Right atrium auricular region (tissue), 2 donors: ENCODE data around the gene LRRC56. TPM values are rescaled to one million over a fixed set of nuclear protein-coding genes. Genes with fewer than 3 reads are reported as not detected.

Experiments used
- DNase-seq: peaks from one replicate; pipeline ENCODE4 v3.0.0-alpha.2; 2019; ENCODE audit warnings: low spot score
- H3K27ac ChIP-seq, 2 donors: fragments of 200-600 bp; sonication (generic); 1 replicate in 1 of 2; 2 replicates in 1 of 2; pipeline ENCODE4 v1.5.1; 2016 to 2019
- H3K27me3 ChIP-seq, 2 donors: fragments of 200-600 bp; sonication (generic); one replicate each; pipeline versions ENCODE4 v1.5.1 to v1.6.0; 2017 to 2019
- H3K36me3 ChIP-seq: fragments of 200-600 bp; sonication (generic); one replicate; pipeline ENCODE4 v1.5.1; 2016
- H3K4me1 ChIP-seq, 2 donors: fragments of 200-600 bp; sonication (generic); one replicate each; pipeline versions ENCODE4 v1.5.1 to v1.6.0; 2017 to 2019
- H3K4me3 ChIP-seq, 2 donors: fragments of 200-600 bp; sonication (generic); 1 replicate in 1 of 2; 2 replicates in 1 of 2; pipeline ENCODE4 v1.5.1; 2017 to 2019; ENCODE audit warnings: mild to moderate bottlenecking in 1 of 2, moderate library complexity in 1 of 2
- H3K9me3 ChIP-seq, 2 donors: fragments of 200-600 bp; sonication (generic); one replicate each; pipeline ENCODE4 v1.5.1; 2019
- total RNA-seq, 2 donors: library from RNA; depleted of rRNA; stranded (reverse); fragments of >200 nt; gene quantifications; one replicate each; pipeline ENCODE4 v1.1.0, GENCODE V29; 2016
- TF ChIP-seq, protein P1 (sequence below), 2 donors: fragments of 200-600 bp; sonication (generic); IDR thresholded peaks; one replicate each; pipeline ENCODE4 v1.5.1; 2019; ENCODE audit warnings: antibody characterized with exemption in 2 of 2

The LRRC56 gene, protein sequence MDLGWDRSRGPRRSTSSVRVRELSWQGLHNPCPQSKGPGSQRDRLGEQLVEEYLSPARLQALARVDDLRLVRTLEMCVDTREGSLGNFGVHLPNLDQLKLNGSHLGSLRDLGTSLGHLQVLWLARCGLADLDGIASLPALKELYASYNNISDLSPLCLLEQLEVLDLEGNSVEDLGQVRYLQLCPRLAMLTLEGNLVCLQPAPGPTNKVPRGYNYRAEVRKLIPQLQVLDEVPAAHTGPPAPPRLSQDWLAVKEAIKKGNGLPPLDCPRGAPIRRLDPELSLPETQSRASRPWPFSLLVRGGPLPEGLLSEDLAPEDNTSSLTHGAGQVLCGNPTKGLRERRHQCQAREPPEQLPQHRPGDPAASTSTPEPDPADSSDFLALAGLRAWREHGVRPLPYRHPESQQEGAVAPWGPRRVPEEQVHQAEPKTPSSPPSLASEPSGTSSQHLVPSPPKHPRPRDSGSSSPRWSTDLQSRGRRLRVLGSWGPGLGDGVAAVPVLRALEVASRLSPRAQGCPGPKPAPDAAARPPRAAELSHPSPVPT
- total RNA-seq, result under 1 TPM; 0.12 to 0.15 TPM

DNA sequence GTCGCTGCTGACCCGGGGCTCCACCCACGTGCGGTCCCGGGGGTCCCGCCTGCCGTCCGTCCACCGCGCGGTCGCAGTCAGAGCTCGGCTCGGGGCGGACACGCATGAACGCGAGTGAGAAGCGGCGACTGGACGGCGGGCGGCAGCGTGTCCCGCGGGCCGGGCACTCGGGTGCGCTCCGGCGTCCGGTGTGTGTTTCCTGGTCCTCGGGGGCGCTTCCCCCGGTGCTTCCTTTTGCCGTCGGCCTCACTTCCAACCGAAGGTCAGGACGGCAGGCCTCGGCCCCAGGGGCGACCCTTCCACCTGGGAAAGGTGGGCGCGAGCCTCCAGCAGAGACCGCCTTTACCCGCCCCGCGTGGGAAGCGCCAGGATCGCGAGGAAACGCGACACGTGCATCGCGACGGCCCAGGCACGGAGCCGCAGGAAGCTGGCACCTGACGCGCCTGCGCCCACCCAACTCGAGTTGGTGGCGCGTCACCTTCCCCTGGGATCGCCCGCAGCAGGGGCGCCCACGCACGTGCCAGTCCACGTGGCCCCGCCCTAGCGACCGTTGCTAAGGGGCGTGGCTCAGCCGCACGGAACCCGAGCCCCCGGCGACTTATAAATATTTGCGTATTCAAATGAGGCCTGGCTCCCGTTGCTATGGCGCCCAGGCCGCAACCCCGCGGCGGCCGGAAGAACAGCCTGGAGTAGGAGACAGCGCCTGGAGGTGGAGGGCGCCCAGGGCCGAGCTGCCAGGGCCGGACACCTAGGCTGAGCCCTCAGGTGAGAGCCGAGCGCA lies at the start of gene LRRC56:
Gene LRRC56 (plus strand): TSS at position 687 of the 781 bp plus-strand sequence. CDS start 3,158 bp downstream, outside the sequence.
- Histone ChIP-seq H3K36me3 (peaks cover 19% of the 10 kb centered on the region), H3K4me3 (peak within 1 kb of the TSS; percentile 26 to 88), H3K27me3 (no peaks in the 10 kb centered on the region), H3K27ac (peak within 1 kb of the TSS in 1 of 2 donors; percentile 68), H3K4me1 (peaks cover 0 to 39% of the 10 kb centered on the region in 2 donors), H3K9me3 (no peaks in the 10 kb centered on the region)
- TF ChIP-seq, protein P1, sequence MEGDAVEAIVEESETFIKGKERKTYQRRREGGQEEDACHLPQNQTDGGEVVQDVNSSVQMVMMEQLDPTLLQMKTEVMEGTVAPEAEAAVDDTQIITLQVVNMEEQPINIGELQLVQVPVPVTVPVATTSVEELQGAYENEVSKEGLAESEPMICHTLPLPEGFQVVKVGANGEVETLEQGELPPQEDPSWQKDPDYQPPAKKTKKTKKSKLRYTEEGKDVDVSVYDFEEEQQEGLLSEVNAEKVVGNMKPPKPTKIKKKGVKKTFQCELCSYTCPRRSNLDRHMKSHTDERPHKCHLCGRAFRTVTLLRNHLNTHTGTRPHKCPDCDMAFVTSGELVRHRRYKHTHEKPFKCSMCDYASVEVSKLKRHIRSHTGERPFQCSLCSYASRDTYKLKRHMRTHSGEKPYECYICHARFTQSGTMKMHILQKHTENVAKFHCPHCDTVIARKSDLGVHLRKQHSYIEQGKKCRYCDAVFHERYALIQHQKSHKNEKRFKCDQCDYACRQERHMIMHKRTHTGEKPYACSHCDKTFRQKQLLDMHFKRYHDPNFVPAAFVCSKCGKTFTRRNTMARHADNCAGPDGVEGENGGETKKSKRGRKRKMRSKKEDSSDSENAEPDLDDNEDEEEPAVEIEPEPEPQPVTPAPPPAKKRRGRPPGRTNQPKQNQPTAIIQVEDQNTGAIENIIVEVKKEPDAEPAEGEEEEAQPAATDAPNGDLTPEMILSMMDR (IDR thresholded peaks at IDR 0.05), result no peak
- DNase-seq, result peak; percentile 77

DNA sequence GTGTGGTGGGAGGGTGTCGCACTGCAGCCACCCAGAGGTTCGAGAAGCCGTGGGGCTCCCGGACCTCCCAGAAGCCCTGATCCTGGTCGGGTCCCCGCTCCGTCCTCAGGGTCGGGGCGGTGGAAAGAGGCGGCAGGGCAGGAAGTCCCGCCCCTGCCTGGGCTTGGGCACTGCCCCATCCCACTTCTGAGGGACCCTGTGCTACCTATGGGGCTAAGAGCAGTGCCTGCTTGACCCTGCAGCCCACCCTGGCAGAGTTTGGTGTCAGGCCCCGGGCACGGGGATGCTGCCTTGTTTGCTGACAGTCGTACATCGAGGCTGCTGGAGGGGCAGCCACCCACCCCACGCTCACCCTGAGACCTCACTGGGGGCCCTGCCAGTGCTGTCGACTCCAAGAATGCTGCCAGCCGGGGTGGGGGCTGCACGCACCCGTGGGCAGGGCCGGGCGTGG lies 49.7 kb upstream of the LRRC56 start:
- Histone ChIP-seq H3K4me3 (no peak overlapping the region), H3K4me1 (no peaks in the 10 kb centered on the region), H3K27ac (no peak overlapping the region), H3K36me3 (peaks cover 21% of the 10 kb centered on the region), H3K9me3 (no peaks in the 10 kb centered on the region), H3K27me3 (no peaks in the 10 kb centered on the region)
- TF ChIP-seq, protein P1 (IDR thresholded peaks at IDR 0.05), result no peak
- DNase-seq, result no peak

DNA sequence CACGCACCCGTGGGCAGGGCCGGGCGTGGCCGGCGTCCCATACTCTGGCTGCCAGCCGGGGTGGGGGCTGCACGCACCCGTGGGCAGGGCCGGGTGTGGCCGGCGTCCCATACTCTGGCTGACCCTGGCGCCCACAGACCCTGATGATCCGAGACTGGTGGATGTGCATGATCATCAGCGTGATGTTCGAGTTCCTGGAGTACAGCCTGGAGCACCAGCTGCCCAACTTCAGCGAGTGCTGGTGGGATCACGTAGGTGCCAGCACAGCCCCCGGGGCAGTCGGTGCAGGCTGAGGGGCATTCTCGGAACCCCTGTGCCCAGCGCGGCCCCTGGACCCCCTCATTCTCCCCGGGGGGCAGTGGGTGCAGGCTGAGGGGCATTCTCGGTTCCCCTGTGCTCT lies 49.3 kb upstream of the LRRC56 start:
- no peak overlapping the region for H3K27ac ChIP-seq
- H3K9me3 ChIP-seq, result no peaks in the 10 kb centered on the region
- H3K4me1 ChIP-seq, result no peaks in the 10 kb centered on the region
- TF ChIP-seq, protein P1 (IDR thresholded peaks at IDR 0.05), result no peak
- no peak overlapping the region for H3K4me3 ChIP-seq
- H3K27me3 ChIP-seq, result no peaks in the 10 kb centered on the region
- peaks cover 21% of the 10 kb centered on the region for H3K36me3 ChIP-seq
- DNase-seq, result no peak

DNA sequence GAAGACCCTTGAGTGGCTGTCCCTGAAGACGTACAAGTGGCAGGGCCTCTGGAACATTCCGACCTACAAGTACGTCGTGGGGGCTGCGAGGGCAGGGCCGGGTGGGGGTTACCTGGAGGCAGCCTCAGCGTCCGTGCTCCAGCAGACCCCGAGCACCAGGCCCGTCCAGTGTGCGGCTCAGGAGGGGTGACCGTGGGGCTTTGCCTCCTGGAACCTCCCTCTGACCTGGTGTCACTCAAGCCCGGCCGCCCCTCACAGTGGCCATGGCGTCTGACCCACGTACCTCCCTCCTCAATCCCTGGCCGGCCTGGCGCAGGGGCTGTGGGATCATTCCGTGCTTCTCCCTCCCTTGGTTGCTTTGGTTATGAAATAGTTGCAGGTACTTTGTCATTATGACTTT lies 48.7 kb upstream of the LRRC56 start:
- Histone ChIP-seq H3K36me3 (peaks cover 22% of the 10 kb centered on the region), H3K9me3 (no peaks in the 10 kb centered on the region), H3K27me3 (no peaks in the 10 kb centered on the region), H3K27ac (no peak overlapping the region), H3K4me1 (no peaks in the 10 kb centered on the region), H3K4me3 (no peak overlapping the region)
- no peak for DNase-seq
- TF ChIP-seq, protein P1 (IDR thresholded peaks at IDR 0.05), result no peak

DNA sequence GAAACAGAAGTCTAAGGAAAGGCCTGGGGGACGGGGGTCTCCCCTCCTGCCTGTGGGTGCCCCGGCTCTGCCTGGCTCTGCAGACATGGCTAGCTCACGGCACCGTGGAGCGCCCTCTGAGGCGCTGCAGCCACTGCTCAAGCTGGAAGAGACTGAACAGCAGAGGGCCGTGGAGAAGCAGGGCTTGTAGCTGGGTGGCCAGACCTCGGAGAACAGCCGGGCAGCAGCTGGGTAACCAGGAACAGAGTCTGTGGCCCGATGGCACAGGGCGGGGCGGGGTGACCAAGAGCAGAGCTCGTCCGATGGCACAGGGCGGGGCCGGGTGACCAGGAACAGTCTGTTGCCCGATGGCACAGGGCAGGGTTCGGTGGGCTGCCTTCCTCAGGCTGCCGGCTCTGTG lies 48.3 kb upstream of the LRRC56 start:
- Histone ChIP-seq H3K27ac (no peak overlapping the region), H3K36me3 (peaks cover 26% of the 10 kb centered on the region), H3K4me1 (no peaks in the 10 kb centered on the region), H3K4me3 (no peak overlapping the region), H3K27me3 (no peaks in the 10 kb centered on the region), H3K9me3 (no peaks in the 10 kb centered on the region)
- TF ChIP-seq, protein P1 (IDR thresholded peaks at IDR 0.05), result no peak
- DNase-seq, result no peak
